SW480 (cell line): ENCODE measurements around the gene PTPRJ.
A peak's percentile ranks its signal among the peaks of the same experiment; 100 is the strongest.

Experiments used
- DNase-seq: peaks from one replicate; pipeline ENCODE4 v3.0.0-alpha.2; 2016; ENCODE audit warnings: low spot score

Gene PTPRJ

GRCh38 chr11:48040830-48041444 is 60.6 kb downstream of the PTPRJ start:
- DNase-seq: no peak

- DNase-seq: no peak
Measured at GRCh38 chr11:48041877-48042695, 61.7 kb downstream of the PTPRJ start.

GRCh38 chr11:48043111-48043990 is 63.0 kb downstream of the PTPRJ start:
- no peak for DNase-seq

- DNase-seq: no peak
Measured at GRCh38 chr11:48043991-48044512, 63.7 kb downstream of the PTPRJ start.

GRCh38 chr11:48044577-48044976 is 64.2 kb downstream of the PTPRJ start:
- no peak for DNase-seq

GRCh38 chr11:48045536-48045935 is 65.2 kb downstream of the PTPRJ start:
- no peak for DNase-seq

GRCh38 chr11:48047616-48048015 is 67.3 kb downstream of the PTPRJ start:
- no peak for DNase-seq

- no peak for DNase-seq
Measured at GRCh38 chr11:48049036-48049435, 68.7 kb downstream of the PTPRJ start.

- no peak for DNase-seq
Measured at GRCh38 chr11:48050304-48050703, 69.9 kb downstream of the PTPRJ start.

GRCh38 chr11:48051217-48051830 is 71.0 kb downstream of the PTPRJ start:
- DNase-seq: no peak

GRCh38 chr11:48052183-48053044 is 72.1 kb downstream of the PTPRJ start:
- DNase-seq: no peak

GRCh38 chr11:48054994-48055291 is 74.6 kb downstream of the PTPRJ start:
- no peak for DNase-seq

- peak; percentile 96 for DNase-seq
Measured at GRCh38 chr11:48055292-48056132, 75.2 kb downstream of the PTPRJ start.

- no peak for DNase-seq
Measured at GRCh38 chr11:48056325-48057183, 76.2 kb downstream of the PTPRJ start.

GRCh38 chr11:48058064-48058463 is 77.7 kb downstream of the PTPRJ start:
- no peak for DNase-seq

GRCh38 chr11:48058788-48059187 is 78.4 kb downstream of the PTPRJ start:
- DNase-seq: no peak

GRCh38 chr11:48062649-48063048 is 82.3 kb downstream of the PTPRJ start:
- DNase-seq: no peak

- no peak for DNase-seq
Measured at GRCh38 chr11:48063424-48063978, 83.1 kb downstream of the PTPRJ start.

GRCh38 chr11:48064306-48064705 is 83.9 kb downstream of the PTPRJ start:
- no peak for DNase-seq
